IPS-20b (cell line): Measurements from ENCODE around the gene NENF.

ENCODE experiments used
- H3K27ac ChIP-seq: one replicate; pipeline ENCODE4 v1.5.1; 2013; ENCODE audit warnings: low read length
- H3K27me3 ChIP-seq: 2 replicates; pipeline ENCODE4 v1.6.1; 2013; ENCODE audit warnings: mild to moderate bottlenecking, low read length, inconsistent platforms; ENCODE audit not compliant: insufficient read depth
- H3K36me3 ChIP-seq: 2 replicates; pipeline ENCODE4 v1.6.1; 2013; ENCODE audit warnings: low read depth, mild to moderate bottlenecking, inconsistent platforms, low read length, moderate library complexity; ENCODE audit not compliant: insufficient read depth
- H3K4me1 ChIP-seq: 2 replicates; pipeline ENCODE4 v1.6.1; 2013; ENCODE audit warnings: mild to moderate bottlenecking, control low read depth, inconsistent platforms, low read length, moderate library complexity; ENCODE audit not compliant: insufficient read depth
- H3K4me3 ChIP-seq: 2 replicates; pipeline ENCODE4 v1.5.1; 2013; ENCODE audit warnings: mild to moderate bottlenecking, low read length, inconsistent platforms
- H3K9ac ChIP-seq: 2 replicates; pipeline ENCODE4 v1.6.1; 2013; ENCODE audit warnings: low read depth, mild to moderate bottlenecking, inconsistent platforms, low read length, moderate library complexity
- H3K9me3 ChIP-seq: 2 replicates; pipeline ENCODE4 v1.6.1; 2013; ENCODE audit warnings: mild to moderate bottlenecking, low read depth, low read length, inconsistent platforms; ENCODE audit not compliant: insufficient read depth

NENF gene

DNA sequence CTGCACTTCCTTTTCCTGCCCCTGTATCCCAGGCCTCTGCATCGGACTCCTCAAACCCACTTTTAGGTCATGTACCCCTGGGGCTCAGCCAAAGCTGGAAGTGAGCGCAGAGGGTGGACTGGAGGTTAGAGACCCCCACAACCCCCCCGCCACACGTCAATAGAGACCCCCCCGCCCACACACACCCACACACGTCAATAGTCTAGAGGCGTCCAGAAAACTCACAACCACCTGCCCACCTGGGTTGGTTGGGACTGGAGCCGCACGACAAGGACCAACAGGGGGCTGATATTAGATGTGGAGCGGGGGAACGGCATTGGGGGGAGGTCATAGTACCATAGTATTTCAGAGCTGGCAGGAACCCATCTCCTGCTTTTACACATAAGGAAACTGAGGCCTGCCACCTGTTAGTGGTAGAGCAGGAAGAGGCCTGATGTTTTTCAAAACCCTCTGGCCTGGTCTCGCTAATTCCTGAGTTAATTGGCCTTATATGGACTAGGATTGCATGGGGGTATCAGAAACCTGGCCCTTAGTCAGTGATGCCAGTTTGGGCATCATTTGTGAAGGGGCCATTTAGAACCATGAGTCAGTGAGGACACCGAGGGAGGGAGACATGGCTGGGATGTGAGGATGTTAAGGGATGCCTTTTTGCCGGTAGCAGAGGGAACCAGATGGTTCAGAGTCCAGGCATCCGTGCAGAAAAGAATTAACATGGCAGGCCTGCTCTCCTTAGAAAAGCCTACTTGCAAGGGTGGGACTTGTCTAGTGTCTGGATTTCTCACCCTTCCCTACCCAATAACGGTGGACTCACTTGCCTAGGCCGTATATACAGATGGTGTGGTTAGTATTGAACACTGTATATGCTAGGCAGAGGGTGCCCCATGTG, 1.1 kb downstream of the NENF start:
- peak overlapping the region; percentile 60; the same call in 1 of the 2 replicates for H3K9ac ChIP-seq
- no peak overlapping the region for H3K27ac ChIP-seq
- no peaks in the 10 kb centered on the region for H3K36me3 ChIP-seq
- H3K9me3 ChIP-seq, result no peaks in the 10 kb centered on the region
- peak overlapping the region; percentile 72 for H3K4me3 ChIP-seq
- peaks cover 16% of the 10 kb centered on the region for H3K27me3 ChIP-seq
- peaks cover 7% of the 10 kb centered on the region; the same call in 1 of the 2 replicates for H3K4me1 ChIP-seq

GRCh38 chr1:212434992-212435391, 2.3 kb downstream of the NENF start:
- Histone ChIP-seq H3K27ac (no peak overlapping the region), H3K4me3 (no peak overlapping the region), H3K9ac (no peak overlapping the region), H3K4me1 (peaks cover 7% of the 10 kb centered on the region; the same call in 1 of the 2 replicates), H3K27me3 (peaks cover 16% of the 10 kb centered on the region), H3K9me3 (no peaks in the 10 kb centered on the region), H3K36me3 (no peaks in the 10 kb centered on the region)

- Histone ChIP-seq H3K4me1 (peaks cover 2% of the 10 kb centered on the region; the same call in 1 of the 2 replicates), H3K27me3 (peaks cover 16% of the 10 kb centered on the region), H3K36me3 (no peaks in the 10 kb centered on the region), H3K4me3 (no peak overlapping the region), H3K27ac (no peak overlapping the region), H3K9ac (no peak overlapping the region), H3K9me3 (no peaks in the 10 kb centered on the region)
Measured at GRCh38 chr1:212437179-212437798, 4.6 kb downstream of the NENF start.

- Histone ChIP-seq H3K4me3 (no peak overlapping the region), H3K4me1 (no peaks in the 10 kb centered on the region), H3K27me3 (peaks cover 9% of the 10 kb centered on the region), H3K9ac (no peak overlapping the region), H3K27ac (no peak overlapping the region), H3K9me3 (no peaks in the 10 kb centered on the region), H3K36me3 (no peaks in the 10 kb centered on the region)
Measured at GRCh38 chr1:212438831-212439237, 6.1 kb downstream of the NENF start.

DNA sequence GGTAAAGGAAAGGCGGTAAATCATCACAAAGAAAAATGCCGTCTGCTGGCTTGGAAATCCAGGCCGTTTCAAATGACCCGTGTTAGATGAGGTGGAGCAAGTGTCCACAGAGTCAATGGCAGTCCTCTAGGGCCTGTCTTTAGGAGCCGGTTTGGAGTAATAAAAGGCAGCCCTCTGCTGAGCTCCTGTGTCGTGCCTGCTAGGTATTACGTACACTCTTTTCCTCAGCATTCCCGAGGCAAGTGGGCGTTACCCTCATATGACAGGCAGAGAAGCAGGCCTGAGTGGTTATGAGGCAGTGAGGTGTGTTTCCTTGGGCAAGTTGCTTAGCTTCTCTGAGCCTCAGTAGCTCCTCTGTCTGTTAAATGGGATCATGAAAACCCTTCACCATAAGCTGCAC, 7.7 kb downstream of the NENF start:
- Histone ChIP-seq H3K27ac (no peak overlapping the region), H3K36me3 (no peaks in the 10 kb centered on the region), H3K9ac (no peak overlapping the region), H3K9me3 (no peaks in the 10 kb centered on the region), H3K4me3 (no peak overlapping the region), H3K27me3 (no peaks in the 10 kb centered on the region), H3K4me1 (no peaks in the 10 kb centered on the region)

DNA sequence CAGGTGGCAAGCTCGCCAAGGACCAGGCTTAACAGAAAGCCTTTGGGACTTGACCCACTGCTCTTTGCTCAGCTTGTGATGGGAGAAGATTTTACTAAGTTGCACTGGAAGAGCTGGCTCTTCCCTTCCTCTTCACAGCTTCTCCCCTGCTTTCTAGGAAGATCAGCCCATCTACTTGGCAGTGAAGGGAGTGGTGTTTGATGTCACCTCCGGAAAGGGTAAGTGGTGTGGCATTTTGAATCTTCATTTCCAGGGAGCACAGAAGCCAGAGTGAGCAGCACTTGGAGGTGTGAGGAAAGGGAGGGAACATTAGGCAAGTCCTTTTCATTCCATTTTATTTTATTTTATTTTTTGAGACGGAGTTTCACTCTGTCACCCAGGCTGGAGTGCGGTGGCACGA, 9.7 kb downstream of the NENF start:
- H3K27me3 ChIP-seq, result no peaks in the 10 kb centered on the region
- no peak overlapping the region for H3K27ac ChIP-seq
- H3K4me3 ChIP-seq, result no peak overlapping the region
- H3K36me3 ChIP-seq, result peaks cover 6% of the 10 kb centered on the region; the same call in 1 of the 2 replicates
- no peak overlapping the region for H3K9ac ChIP-seq
- H3K4me1 ChIP-seq, result no peaks in the 10 kb centered on the region
- no peaks in the 10 kb centered on the region for H3K9me3 ChIP-seq

GRCh38 chr1:212446333-212446732, 13.6 kb downstream of the NENF start:
- no peak overlapping the region for H3K4me3 ChIP-seq
- H3K9ac ChIP-seq, result no peak overlapping the region
- H3K27ac ChIP-seq, result no peak overlapping the region
- H3K4me1 ChIP-seq, result no peaks in the 10 kb centered on the region
- no peaks in the 10 kb centered on the region for H3K9me3 ChIP-seq
- H3K36me3 ChIP-seq, result peaks cover 6% of the 10 kb centered on the region; the same call in 1 of the 2 replicates
- H3K27me3 ChIP-seq, result no peaks in the 10 kb centered on the region

DNA sequence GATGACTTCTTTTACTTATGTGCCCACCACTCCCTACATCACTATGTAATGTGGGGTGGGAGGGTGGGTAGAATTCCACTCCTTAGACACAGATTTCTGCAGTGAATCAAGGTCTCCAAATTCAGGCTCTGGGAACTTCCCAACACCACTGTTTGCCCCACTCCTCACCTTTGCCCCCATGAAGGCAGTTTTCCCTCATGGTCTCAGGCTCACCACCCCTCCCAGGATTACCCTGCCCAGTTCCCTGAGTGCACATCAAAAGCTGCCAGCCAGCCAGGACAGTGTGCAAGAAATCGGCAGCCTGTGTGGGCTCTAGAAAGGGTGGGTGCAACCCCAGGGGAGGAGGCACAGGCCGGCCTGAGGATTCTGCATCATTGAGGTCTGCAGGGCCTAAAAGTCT, 14.8 kb downstream of the NENF start:
- peaks cover 6% of the 10 kb centered on the region; the same call in 1 of the 2 replicates for H3K36me3 ChIP-seq
- no peaks in the 10 kb centered on the region for H3K27me3 ChIP-seq
- no peak overlapping the region for H3K4me3 ChIP-seq
- no peak overlapping the region for H3K9ac ChIP-seq
- no peaks in the 10 kb centered on the region for H3K4me1 ChIP-seq
- H3K27ac ChIP-seq, result no peak overlapping the region
- H3K9me3 ChIP-seq, result no peaks in the 10 kb centered on the region

DNA sequence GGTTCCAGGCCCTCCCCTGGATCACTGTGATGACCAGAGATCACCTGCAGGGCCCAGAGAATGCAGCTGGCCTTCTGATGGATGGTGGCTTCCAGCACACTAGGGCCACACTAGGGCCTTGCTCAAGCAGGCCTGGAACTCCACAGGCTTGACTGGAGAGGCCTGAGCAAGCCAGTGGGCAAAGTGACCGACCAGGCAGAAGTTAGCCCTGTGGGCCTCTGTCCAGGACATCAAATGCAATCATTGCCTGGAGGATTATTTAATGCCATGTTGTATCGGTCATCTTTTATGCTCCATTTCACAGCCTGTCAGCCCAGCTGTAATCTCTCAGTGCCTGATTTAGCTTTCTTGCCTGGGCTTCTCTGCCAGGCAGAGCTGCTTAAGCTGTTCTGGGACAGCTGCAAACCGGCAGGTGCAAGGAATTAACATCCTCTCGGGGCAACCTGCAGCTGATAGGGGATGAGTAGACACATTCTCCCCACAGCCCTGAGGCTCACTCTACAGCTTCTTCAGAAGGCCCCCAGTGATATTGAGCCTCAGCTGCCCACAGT, 17.7 kb downstream of the NENF start:
- peaks cover 6% of the 10 kb centered on the region; the same call in 1 of the 2 replicates for H3K36me3 ChIP-seq
- no peaks in the 10 kb centered on the region for H3K4me1 ChIP-seq
- no peaks in the 10 kb centered on the region for H3K27me3 ChIP-seq
- no peak overlapping the region for H3K9ac ChIP-seq
- H3K27ac ChIP-seq, result no peak overlapping the region
- no peak overlapping the region for H3K4me3 ChIP-seq
- H3K9me3 ChIP-seq, result no peaks in the 10 kb centered on the region

DNA sequence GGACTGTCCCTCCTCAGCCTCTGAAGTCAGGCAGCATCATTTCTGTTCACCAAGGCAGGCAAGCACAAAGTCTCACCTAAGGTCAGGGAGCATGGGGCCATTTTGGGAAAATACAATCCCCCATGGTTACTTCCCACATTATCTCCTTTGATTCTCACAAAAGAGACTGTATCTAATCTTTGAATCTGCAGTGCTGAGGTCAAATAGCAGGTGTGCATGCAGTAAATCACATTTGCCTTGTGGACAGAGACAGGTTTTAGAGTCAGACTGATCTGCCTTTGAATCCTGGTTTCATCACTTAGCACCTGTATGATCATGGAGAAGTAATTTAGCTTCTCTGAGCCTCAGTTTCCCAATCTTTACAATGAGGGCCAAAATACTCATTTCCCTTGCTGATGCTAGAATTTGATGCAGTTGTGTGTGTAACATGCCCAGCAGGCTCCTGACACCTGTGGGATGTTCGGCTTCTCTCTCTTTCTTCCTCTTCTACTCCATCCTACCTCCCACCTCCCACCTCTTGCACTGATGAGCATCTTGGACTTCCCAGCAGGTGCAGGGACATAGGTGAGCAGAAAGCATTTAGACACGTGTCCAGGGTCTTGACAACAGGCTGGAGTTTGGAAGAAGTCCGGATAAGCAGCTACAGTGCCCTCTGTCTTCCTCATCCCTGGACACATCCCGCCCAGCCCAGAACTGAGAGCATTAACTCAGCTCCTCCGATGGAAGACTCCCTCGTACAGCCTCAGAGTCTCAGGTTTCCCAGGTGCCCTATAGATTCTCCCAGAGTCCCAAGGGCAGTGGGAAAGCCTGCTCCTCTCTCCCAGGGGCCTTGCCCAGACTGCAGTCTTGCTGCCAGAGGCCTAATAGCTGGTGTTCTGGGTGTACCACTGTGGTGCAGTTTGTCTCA, 18.9 kb downstream of the NENF start:
- H3K9ac ChIP-seq, result no peak overlapping the region
- no peaks in the 10 kb centered on the region for H3K4me1 ChIP-seq
- H3K4me3 ChIP-seq, result no peak overlapping the region
- no peaks in the 10 kb centered on the region for H3K27me3 ChIP-seq
- no peaks in the 10 kb centered on the region for H3K9me3 ChIP-seq
- H3K27ac ChIP-seq, result no peak overlapping the region
- no peaks in the 10 kb centered on the region for H3K36me3 ChIP-seq
